ENCODE results near the gene KYNU. TPM values are rescaled to one million over a fixed set of nuclear protein-coding genes. Genes with fewer than 3 reads are reported as not detected.

Gene KYNU
- 0.37 TPM in 1 of 2 replicates, not detected in the other for total RNA-seq (2021)
- long read RNA-seq, partial matches to known transcripts = 2 of 2 reads
- long read RNA-seq, other reads (novel, unspliced or antisense) = 0 of 2 reads

DNA sequence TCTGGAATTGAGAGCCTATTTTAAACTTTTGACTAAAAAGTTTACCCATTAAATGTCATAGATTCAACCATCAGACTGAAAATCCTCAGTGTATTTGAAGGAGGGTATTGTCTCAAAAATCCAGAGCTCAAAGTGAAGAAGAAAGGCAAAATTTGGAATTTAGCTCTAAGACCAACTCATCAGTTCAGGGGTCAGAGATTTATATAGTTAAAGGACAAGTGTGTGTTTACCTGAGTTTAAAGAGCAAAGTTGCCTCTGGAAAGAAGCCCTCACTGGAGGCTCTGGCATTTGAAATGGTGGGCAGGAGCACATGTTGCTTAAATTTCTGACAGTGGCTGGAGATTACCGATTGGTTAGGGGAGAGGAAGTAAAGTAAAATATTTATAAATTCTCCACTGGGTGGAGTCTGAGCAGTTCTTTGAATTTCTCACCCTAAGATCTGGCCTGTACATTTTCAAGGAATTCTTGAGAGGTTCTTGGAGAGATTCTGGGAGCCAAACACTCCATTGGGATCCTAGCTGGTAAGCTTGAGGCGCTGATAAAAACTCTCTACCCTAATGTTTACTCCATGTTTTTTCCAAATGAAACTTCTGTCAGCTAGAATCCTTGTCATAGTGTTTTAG is at the start of gene KYNU:
KYNU (plus strand) TSS at position 449 of the 623 bp plus-strand sequence. CDS start 7,704 bp downstream, outside the sequence.
- Histone ChIP-seq H4K91ac (ENCODE audit: insufficient read length, low read depth, low read length) (no peak within 1 kb of the TSS), H3K79me2 (ENCODE audit: insufficient read depth, low read length) (no peaks in the 10 kb centered on the region), H3K23me2 (ENCODE audit: insufficient read length, low read depth, low read length, poor library complexity, severe bottlenecking) (no peaks in the 10 kb centered on the region), H2BK15ac (ENCODE audit: low read depth, low read length) (no peak within 1 kb of the TSS), H3K79me1 (ENCODE audit: insufficient read depth, low read depth, low read length, poor library complexity, severe bottlenecking) (no peaks in the 10 kb centered on the region), H2BK20ac (ENCODE audit: low read depth, low read length, poor library complexity, severe bottlenecking) (no peak within 1 kb of the TSS), H2AK5ac (ENCODE audit: insufficient read length, low read length) (no peak within 1 kb of the TSS), H3K4ac (ENCODE audit: low read depth, low read length) (no peak within 1 kb of the TSS), H3K27ac (ENCODE audit: insufficient read length, low read depth, low read length) (no peak within 1 kb of the TSS), H3K56ac (ENCODE audit: insufficient read length, low read depth, low read length) (no peak within 1 kb of the TSS), H3K27me3 (ENCODE audit: insufficient read depth, low read length) (no peaks in the 10 kb centered on the region), H3K9ac (ENCODE audit: extremely low read depth, insufficient read length, low read length) (no peak within 1 kb of the TSS), H3K4me2 (ENCODE audit: insufficient read depth, insufficient read length, low read length) (no peak within 1 kb of the TSS), H3K4me1 (ENCODE audit: insufficient read depth, low read length) (no peaks in the 10 kb centered on the region), H3K14ac (ENCODE audit: insufficient read depth, low read length) (no peak within 1 kb of the TSS), H4K8ac (replicated peaks; ENCODE audit: insufficient read length, low read depth, low read length) (no peak within 1 kb of the TSS), H4K20me1 (ENCODE audit: control insufficient read depth, insufficient read depth, insufficient read length) (no peaks in the 10 kb centered on the region), H3T11ph (ENCODE audit: low read length) (no peak within 1 kb of the TSS), H2AFZ (ENCODE audit: low read length) (no peak within 1 kb of the TSS), H2BK12ac (ENCODE audit: insufficient read length, low read depth, low read length) (no peak within 1 kb of the TSS), H2BK120ac (ENCODE audit: low read depth, low read length, poor library complexity, severe bottlenecking) (no peak within 1 kb of the TSS), H2BK5ac (ENCODE audit: insufficient read length, low read length) (no peak within 1 kb of the TSS), H3K23ac (ENCODE audit: insufficient read length, low read depth, low read length) (no peak within 1 kb of the TSS), H4K5ac (ENCODE audit: insufficient read length, low read depth, low read length) (no peak within 1 kb of the TSS), H3K18ac (ENCODE audit: insufficient read length, low read depth, low read length) (no peak within 1 kb of the TSS), H3K9me3 (ENCODE audit: control insufficient read depth, low read depth, low read length) (no peaks in the 10 kb centered on the region)
- Mint-ChIP-seq H3K27me3 (ENCODE audit: low read depth) (no peaks in the 10 kb centered on the region), H3K36me3 (ENCODE audit: insufficient read depth in 1 of 3, low read depth in 3 of 3) (no peaks in the 10 kb centered on the region), H3K27ac (no peak within 1 kb of the TSS), H3K4me3 (no peak within 1 kb of the TSS), H3K9me3 (no peaks in the 10 kb centered on the region; a peak in 1 of 5 replicates), H3K4me1 (peaks cover 5 to 9% of the 10 kb centered on the region in 2 experiments; a peak in 3 of 4 replicates)
- TF ChIP-seq, protein P1, sequence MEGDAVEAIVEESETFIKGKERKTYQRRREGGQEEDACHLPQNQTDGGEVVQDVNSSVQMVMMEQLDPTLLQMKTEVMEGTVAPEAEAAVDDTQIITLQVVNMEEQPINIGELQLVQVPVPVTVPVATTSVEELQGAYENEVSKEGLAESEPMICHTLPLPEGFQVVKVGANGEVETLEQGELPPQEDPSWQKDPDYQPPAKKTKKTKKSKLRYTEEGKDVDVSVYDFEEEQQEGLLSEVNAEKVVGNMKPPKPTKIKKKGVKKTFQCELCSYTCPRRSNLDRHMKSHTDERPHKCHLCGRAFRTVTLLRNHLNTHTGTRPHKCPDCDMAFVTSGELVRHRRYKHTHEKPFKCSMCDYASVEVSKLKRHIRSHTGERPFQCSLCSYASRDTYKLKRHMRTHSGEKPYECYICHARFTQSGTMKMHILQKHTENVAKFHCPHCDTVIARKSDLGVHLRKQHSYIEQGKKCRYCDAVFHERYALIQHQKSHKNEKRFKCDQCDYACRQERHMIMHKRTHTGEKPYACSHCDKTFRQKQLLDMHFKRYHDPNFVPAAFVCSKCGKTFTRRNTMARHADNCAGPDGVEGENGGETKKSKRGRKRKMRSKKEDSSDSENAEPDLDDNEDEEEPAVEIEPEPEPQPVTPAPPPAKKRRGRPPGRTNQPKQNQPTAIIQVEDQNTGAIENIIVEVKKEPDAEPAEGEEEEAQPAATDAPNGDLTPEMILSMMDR (conservative IDR thresholded peaks at IDR 0.05) = no peak
- DNase-seq = no peak
- WGBS (ENCODE audit: extremely low coverage, insufficient read length, low lambda C conversion rate) = no CpG with 5 or more reads among the region's 2 CpGs

All from H9 (cell line).